Measurements from ENCODE around the gene PTPRD.
"Not testable (repeated sequence)": the region's sequence is repeated elsewhere in the genome, so short reads cannot be mapped to it uniquely, and the experiment has no call there.

Gene PTPRD

DNA sequence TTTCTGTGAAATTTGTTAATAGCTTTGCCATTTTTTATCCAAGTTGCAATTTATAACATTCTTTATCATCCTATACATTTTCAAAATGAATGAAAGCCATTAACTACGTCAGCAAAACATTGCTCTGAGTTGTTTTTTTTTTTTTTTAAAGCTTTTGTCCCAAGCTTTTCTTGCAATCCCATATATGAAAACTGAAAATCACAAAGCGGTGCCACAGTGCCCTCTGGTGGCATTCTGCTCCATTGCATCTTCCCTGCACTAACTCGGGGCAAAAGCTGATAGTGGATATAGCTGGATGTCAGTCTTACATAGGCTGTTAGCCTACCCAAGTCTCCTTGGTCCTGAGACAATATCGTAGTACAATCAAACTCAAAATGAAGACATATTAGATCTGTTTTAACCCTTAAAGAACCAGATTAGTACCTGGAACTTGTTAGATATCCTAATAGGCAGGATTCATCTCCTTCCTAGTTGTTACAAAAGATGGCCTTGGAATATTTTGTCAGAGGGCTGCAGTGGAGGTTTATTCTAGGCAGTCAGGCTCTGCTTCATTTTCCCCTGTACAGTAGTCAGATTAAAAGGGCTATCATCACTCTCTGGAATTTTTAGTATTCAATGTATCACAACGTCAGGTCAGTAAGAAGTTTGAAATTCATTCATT lies 669.9 kb downstream of the PTPRD start:
- peak; percentile 38 for DNase-seq (ENCODE audit: low spot score)
- TF ChIP-seq, protein P1, sequence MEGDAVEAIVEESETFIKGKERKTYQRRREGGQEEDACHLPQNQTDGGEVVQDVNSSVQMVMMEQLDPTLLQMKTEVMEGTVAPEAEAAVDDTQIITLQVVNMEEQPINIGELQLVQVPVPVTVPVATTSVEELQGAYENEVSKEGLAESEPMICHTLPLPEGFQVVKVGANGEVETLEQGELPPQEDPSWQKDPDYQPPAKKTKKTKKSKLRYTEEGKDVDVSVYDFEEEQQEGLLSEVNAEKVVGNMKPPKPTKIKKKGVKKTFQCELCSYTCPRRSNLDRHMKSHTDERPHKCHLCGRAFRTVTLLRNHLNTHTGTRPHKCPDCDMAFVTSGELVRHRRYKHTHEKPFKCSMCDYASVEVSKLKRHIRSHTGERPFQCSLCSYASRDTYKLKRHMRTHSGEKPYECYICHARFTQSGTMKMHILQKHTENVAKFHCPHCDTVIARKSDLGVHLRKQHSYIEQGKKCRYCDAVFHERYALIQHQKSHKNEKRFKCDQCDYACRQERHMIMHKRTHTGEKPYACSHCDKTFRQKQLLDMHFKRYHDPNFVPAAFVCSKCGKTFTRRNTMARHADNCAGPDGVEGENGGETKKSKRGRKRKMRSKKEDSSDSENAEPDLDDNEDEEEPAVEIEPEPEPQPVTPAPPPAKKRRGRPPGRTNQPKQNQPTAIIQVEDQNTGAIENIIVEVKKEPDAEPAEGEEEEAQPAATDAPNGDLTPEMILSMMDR (IDR thresholded peaks at IDR 0.05; ENCODE audit: extremely low read depth, insufficient read depth, missing control alignments) = peak; percentile 92
- in situ Hi-C loops (cut with MboI; ENCODE audit: low pct_unique_long_range_greater_than_20kb, low sequenced_read_pairs, unreplicated experiment) = no loop called here

- TF ChIP-seq, protein P1 (IDR thresholded peaks at IDR 0.05; ENCODE audit: extremely low read depth, insufficient read depth, missing control alignments) = no peak
- in situ Hi-C loops (cut with MboI; ENCODE audit: low pct_unique_long_range_greater_than_20kb, low sequenced_read_pairs, unreplicated experiment) = no loop called here
- no peak for DNase-seq (ENCODE audit: low spot score)
Observed at GRCh38 chr9:9938432-9938831, 674.4 kb downstream of the PTPRD start.

- in situ Hi-C loops (cut with MboI; ENCODE audit: low pct_unique_long_range_greater_than_20kb, low sequenced_read_pairs, unreplicated experiment); DNase-seq (ENCODE audit: low spot score): not testable (repeated sequence)
Observed at GRCh38 chr9:9931464-9931863, 681.3 kb downstream of the PTPRD start.

DNA sequence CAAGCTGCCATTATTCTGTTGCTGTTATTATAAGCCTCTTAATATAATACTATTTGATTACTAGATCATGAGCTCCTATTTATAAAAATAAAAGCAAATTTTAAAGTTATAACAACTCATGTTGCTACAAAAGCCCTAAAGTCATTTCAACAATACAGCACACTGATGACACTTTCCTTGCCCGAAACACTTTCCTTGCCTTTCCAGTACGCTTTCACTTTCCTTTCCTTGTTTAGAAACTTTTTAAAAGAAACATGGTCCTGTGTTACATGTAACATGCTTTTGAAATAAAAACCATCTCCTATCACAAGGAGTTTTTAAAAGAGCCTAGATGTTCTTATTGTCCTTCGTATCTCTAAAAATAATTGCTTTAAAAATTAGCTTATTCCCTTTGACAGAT lies 688.4 kb downstream of the PTPRD start:
- no peak for DNase-seq (ENCODE audit: low spot score)
- TF ChIP-seq, protein P1 (IDR thresholded peaks at IDR 0.05; ENCODE audit: extremely low read depth, insufficient read depth, missing control alignments) = no peak
- in situ Hi-C loops (cut with MboI; ENCODE audit: low pct_unique_long_range_greater_than_20kb, low sequenced_read_pairs, unreplicated experiment) = no loop called here

DNA sequence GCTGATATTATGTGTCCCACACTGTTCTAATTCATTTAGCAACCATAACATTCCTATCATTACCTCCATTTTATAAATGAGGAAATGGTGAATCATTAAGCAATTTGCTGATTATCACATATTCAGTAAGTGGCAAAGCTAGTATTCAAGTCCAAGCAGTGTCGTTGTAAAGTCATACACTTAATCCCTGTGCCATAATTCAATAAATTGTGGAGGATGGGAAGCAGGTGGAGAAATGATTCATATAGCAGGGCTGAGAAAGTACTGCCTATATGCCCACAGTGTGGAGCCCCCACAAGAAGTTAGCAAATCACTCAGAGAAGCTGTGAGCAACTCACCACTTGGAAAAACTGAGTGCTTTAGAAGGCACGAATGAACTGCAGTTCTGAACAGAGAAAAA lies 691.0 kb downstream of the PTPRD start:
- in situ Hi-C loops (cut with MboI; ENCODE audit: low pct_unique_long_range_greater_than_20kb, low sequenced_read_pairs, unreplicated experiment) = no loop called here
- no peak for DNase-seq (ENCODE audit: low spot score)
- TF ChIP-seq, protein P1 (IDR thresholded peaks at IDR 0.05; ENCODE audit: extremely low read depth, insufficient read depth, missing control alignments) = no peak

DNA sequence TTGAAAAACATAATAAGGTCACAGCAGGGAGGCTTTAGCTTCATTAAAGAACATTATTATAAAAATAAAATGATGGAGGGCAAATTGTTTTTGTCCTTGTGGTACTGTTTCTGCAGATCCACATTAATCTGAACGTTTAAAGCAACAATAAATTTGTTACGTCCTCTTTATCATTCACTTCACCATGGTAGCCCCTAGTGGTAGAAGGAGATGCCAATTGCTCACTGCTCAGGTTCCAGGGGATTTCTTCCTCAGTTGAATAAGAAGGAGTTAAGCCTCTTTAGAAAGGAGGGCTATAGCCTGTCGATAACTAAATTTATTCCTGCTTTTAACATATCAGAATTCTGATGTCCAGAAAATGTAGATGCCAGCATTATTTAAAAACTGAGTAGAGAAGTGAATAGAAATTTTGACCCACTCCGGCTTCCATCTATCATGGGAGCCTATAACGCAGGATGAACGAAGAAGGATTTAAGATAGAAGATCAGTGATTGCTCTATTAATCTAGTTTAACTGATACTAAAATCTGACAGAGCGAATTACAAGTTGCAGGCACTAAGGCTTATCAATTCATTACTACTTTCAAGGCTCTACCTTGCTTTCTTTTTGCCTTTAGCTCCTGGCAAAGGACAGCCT lies 692.3 kb downstream of the PTPRD start:
- no peak for DNase-seq (ENCODE audit: low spot score)
- TF ChIP-seq, protein P1 (IDR thresholded peaks at IDR 0.05; ENCODE audit: extremely low read depth, insufficient read depth, missing control alignments) = no peak
- in situ Hi-C loops (cut with MboI; ENCODE audit: low pct_unique_long_range_greater_than_20kb, low sequenced_read_pairs, unreplicated experiment) = no loop called here

GRCh38 chr9:9919174-9919775 lies 693.5 kb downstream of the PTPRD start:
- no peak for DNase-seq (ENCODE audit: low spot score)
- in situ Hi-C loops (cut with MboI; ENCODE audit: low pct_unique_long_range_greater_than_20kb, low sequenced_read_pairs, unreplicated experiment) = no loop called here

More at GRCh38 chr9:9919174-9919775, 693.5 kb downstream of the PTPRD start:
- TF ChIP-seq, protein P1 (IDR thresholded peaks at IDR 0.05; ENCODE audit: extremely low read depth, insufficient read depth, missing control alignments) = no peak

Measured in GM13977 (cell line).